HepG2 (cell line): ENCODE measurements around the gene MPZ. TPM values are rescaled to one million over a fixed set of nuclear protein-coding genes. Genes with fewer than 3 reads are reported as not detected.
"Not testable (repeated sequence)": the region's sequence is repeated elsewhere in the genome, so short reads cannot be mapped to it uniquely, and the experiment has no call there.

Experiments used
- ATAC-seq: fragments of 200-7000 bp; cut with Tn5 transposase; 3 replicates; pipeline ENCODE4 v1.9.1; 2020; ENCODE audit warnings: mild to moderate bottlenecking, moderate library complexity
- BruUV-seq: library from RNA; stranded (reverse); fragments of 400-500 nt; replicated peaks from 2 replicates; lab custom pipeline; 2021; lab: Mats Ljungman, UMichigan
- CTCF ChIA-PET: fragments of 300-600 bp; formaldehyde crosslinking; extraction: SDS; loops from one replicate; lab custom pipeline; 2021; ENCODE audit warnings: low total read pairs, inconsistent platforms, low intra/inter-chr PET ratio; lab: Yijun Ruan, JAX
- POLR2A ChIA-PET: fragments of 350-600 bp; sonication (Branson Sonifier 250); formaldehyde crosslinking; loops from one replicate; lab custom pipeline; 2020; ENCODE audit warnings: antibody characterized with exemption, inconsistent platforms; lab: Yijun Ruan, JAX
- DNase-seq: peaks from one replicate; pipeline ENCODE4 v3.0.0-alpha.2; 2015; ENCODE audit warnings: low spot score
- FAIRE-seq: peaks from 3 replicates; lab custom pipeline; 2011; peaks lifted over from hg19 to GRCh38; lab: Jason Lieb, UNC
- H2AFZ ChIP-seq: one replicate; pipeline ENCODE4 v1.6.1; 2011; ENCODE audit warnings: low read length, inconsistent platforms
- H3K27ac ChIP-seq: fragments of 300-600 bp; 3 replicates; pipeline ENCODE4 v1.8.0; 2011; ENCODE audit warnings: mixed run types, mild to moderate bottlenecking, mixed read lengths, low read length, inconsistent platforms; ENCODE audit not compliant: insufficient read depth; ENCODE audit errors: extremely low read length
- H3K27me3 ChIP-seq, 2 experiments: fragments of 200-600 bp in 1 of 2; 2 replicates in 1 of 2; 3 replicates in 1 of 2; pipeline versions ENCODE4 v1.6.0 to v1.8.0; 2011; ENCODE audit warnings: low read length in 2 of 2, mild to moderate bottlenecking in 2 of 2, moderate library complexity in 2 of 2, inconsistent platforms in 1 of 2; ENCODE audit not compliant: insufficient read depth in 2 of 2, control insufficient read depth in 1 of 2
- H3K36me3 ChIP-seq, 2 experiments: fragments of 200-600 bp in 1 of 2; replicated peaks in 1 of 2; 2 replicates in 1 of 2; 3 replicates in 1 of 2; pipeline versions ENCODE4 v1.5.1 to v1.8.0; 2011; ENCODE audit warnings: low read length in 2 of 2, inconsistent platforms in 1 of 2; ENCODE audit not compliant: insufficient read depth in 2 of 2, control insufficient read depth in 1 of 2
- H3K4me1 ChIP-seq: 2 replicates; pipeline ENCODE4 v1.5.1; 2012; ENCODE audit warnings: low read length, inconsistent platforms; ENCODE audit not compliant: insufficient read depth
- H3K4me2 ChIP-seq: 2 replicates; pipeline ENCODE4 v1.6.0; 2011; ENCODE audit warnings: low read depth, low read length, inconsistent platforms
- H3K4me3 ChIP-seq, 3 experiments: fragments of 200-600 bp in 1 of 3; sonication (generic), shearing (Covaris generic) in 1 of 3; replicated peaks in 1 of 3; 2 replicates each; pipeline ENCODE4 v1.5.1; 2011 to 2016; ENCODE audit warnings: low read length in 3 of 3, inconsistent platforms in 2 of 3, low read depth in 2 of 3, mild to moderate bottlenecking in 2 of 3, control low read depth in 1 of 3, mixed read lengths in 1 of 3; ENCODE audit not compliant: insufficient read depth in 1 of 3
- H3K79me2 ChIP-seq: one replicate; pipeline ENCODE4 v1.6.1; 2011; ENCODE audit warnings: low read length, inconsistent platforms; ENCODE audit not compliant: insufficient read depth
- H3K9ac ChIP-seq: 2 replicates; pipeline ENCODE4 v1.6.0; 2011; ENCODE audit warnings: mild to moderate bottlenecking, low read depth, low read length, inconsistent platforms; ENCODE audit not compliant: insufficient read depth
- H3K9me3 ChIP-seq: 2 replicates; pipeline ENCODE4 v1.5.1; 2012; ENCODE audit warnings: mild to moderate bottlenecking, low read length
- H4K20me1 ChIP-seq: 2 replicates; pipeline ENCODE4 v1.6.0; 2011; ENCODE audit warnings: inconsistent platforms, mild to moderate bottlenecking, low read length, moderate library complexity; ENCODE audit not compliant: insufficient read depth
- ARID5B ChIP-seq: IDR thresholded peaks from 2 replicates; pipeline ENCODE4 v1.4.0; 2020; ENCODE audit warnings: mild to moderate bottlenecking, missing genetic modification reagents
- BCL6 ChIP-seq: IDR thresholded peaks from 2 replicates; pipeline ENCODE4 v1.6.1; 2016; ENCODE audit warnings: missing genetic modification reagents, missing compliant biosample characterization
- CEBPG ChIP-seq: IDR thresholded peaks from 2 replicates; pipeline ENCODE4 v1.6.1; 2016
- FOSL2 ChIP-seq: sonication (generic); formaldehyde crosslinking; IDR thresholded peaks from 2 replicates; pipeline ENCODE4 v1.4.0; 2020; ENCODE audit warnings: missing genetic modification reagents
- GATAD2A ChIP-seq: IDR thresholded peaks from 2 replicates; pipeline ENCODE4 v1.6.1; 2016
- HMG20A ChIP-seq: IDR thresholded peaks from 2 replicates; pipeline ENCODE4 v1.6.1; 2016; ENCODE audit warnings: borderline replicate concordance
- HNF4A ChIP-seq: sonication (generic); formaldehyde crosslinking; IDR thresholded peaks from 2 replicates; pipeline ENCODE4 v1.4.0; 2020; ENCODE audit warnings: missing genetic modification reagents
- HNF4G ChIP-seq, 2 experiments: sonication (generic) in 1 of 2; formaldehyde crosslinking in 1 of 2; IDR thresholded peaks; 2 replicates each; pipeline versions ENCODE4 v1.4.0 to v1.6.1; 2011 to 2020; ENCODE audit warnings: borderline replicate concordance in 2 of 2, low read depth in 2 of 2, mild to moderate bottlenecking in 2 of 2, low read length in 1 of 2, missing genetic modification reagents in 1 of 2, moderate library complexity in 1 of 2
- NCOR1 ChIP-seq: fragments of 200-600 bp; sonication (generic); IDR thresholded peaks from 2 replicates; pipeline ENCODE4 v1.7.0; 2017; ENCODE audit warnings: antibody characterized with exemption, low read length, borderline replicate concordance
- NR2F1 ChIP-seq, 2 experiments: fragments of 450-650 bp in 1 of 2; formaldehyde crosslinking in 1 of 2; IDR thresholded peaks; 2 replicates each; pipeline versions ENCODE4 v1.5.0 to v1.6.1; 2016 to 2020; ENCODE audit warnings: mild to moderate bottlenecking in 1 of 2, missing compliant biosample characterization in 1 of 2, missing genetic modification reagents in 1 of 2, moderate library complexity in 1 of 2
- NR2F6 ChIP-seq, 2 experiments: IDR thresholded peaks; 2 replicates each; pipeline ENCODE4 v1.6.1; 2016; ENCODE audit warnings: antibody characterized with exemption in 1 of 2, mild to moderate bottlenecking in 1 of 2
- RARA ChIP-seq: IDR thresholded peaks from 2 replicates; pipeline ENCODE4 v1.6.1; 2016; ENCODE audit warnings: missing genetic modification reagents, missing compliant biosample characterization
- RXRB ChIP-seq: IDR thresholded peaks from 2 replicates; pipeline ENCODE4 v1.6.1; 2016; ENCODE audit warnings: borderline replicate concordance, missing genetic modification reagents, missing compliant biosample characterization
- SKI ChIP-seq: fragments of 450-650 bp; IDR thresholded peaks from one replicate; pipeline ENCODE4 v1.6.1; 2018; ENCODE audit warnings: mild to moderate bottlenecking; ENCODE audit not compliant: partially characterized antibody
- SOX6 ChIP-seq, 2 experiments: fragments of 450-650 bp in 1 of 2; sonication (generic) in 1 of 2; formaldehyde crosslinking in 1 of 2; IDR thresholded peaks; 2 replicates each; pipeline versions ENCODE4 v1.4.0 to v1.6.1; 2017 to 2020; ENCODE audit warnings: antibody characterized with exemption in 1 of 2, mild to moderate bottlenecking in 1 of 2, missing genetic modification reagents in 1 of 2
- TCF7 ChIP-seq: sonication (generic); IDR thresholded peaks from 2 replicates; pipeline ENCODE4 v1.6.1; 2016; ENCODE audit warnings: antibody characterized with exemption, low read depth
- TRIM24 ChIP-seq: sonication (generic); formaldehyde crosslinking; IDR thresholded peaks from 2 replicates; pipeline ENCODE4 v1.8.0; 2022; ENCODE audit warnings: mild to moderate bottlenecking, missing genetic modification reagents
- ZMYM4 ChIP-seq: sonication (generic); formaldehyde crosslinking; IDR thresholded peaks from 2 replicates; pipeline ENCODE4 v1.8.1; 2023; ENCODE audit warnings: mild to moderate bottlenecking, missing genetic modification reagents
- WGBS: methylation state at CpG from one replicate; pipeline ENCODE4 v1.1.6; 2017; ENCODE audit warnings: low lambda C conversion rate; 5-methylcytosine and 5-hydroxymethylcytosine counted together
- in situ Hi-C: cut with HindIII; loops from 2 replicates; pipeline ENCODE4 v1.10.0; 2017; ENCODE audit warnings: low pct_unique_long_range_greater_than_20kb; ENCODE audit not compliant: extremely low pct_ligation_motif_present
- intact Hi-C: fragments of 100-400 bp; cut with micrococcal nuclease; formaldehyde crosslinking; loops from one replicate; pipeline ENCODE4 v1.10.0; 2022; ENCODE audit not compliant: unreplicated experiment
- polyA plus RNA-seq, 8 experiments: library from polyadenylated mRNA; depleted of rRNA in 3 of 8; stranded (reverse) in 7 of 8; unstranded in 1 of 8; fragments of >200 nt; fragmentation: Illumina TruSeq in 4 of 8; extraction: Trizol in 4 of 8; gene quantifications; 2 replicates each; pipeline versions ENCODE4 v1.2.1 to v1.2.3, GENCODE V29; 2011 to 2016; ENCODE audit warnings: low read depth in 4 of 8, missing spikeins in 1 of 8, mixed read lengths in 1 of 8; ENCODE audit not compliant: insufficient read depth in 1 of 8
- total RNA-seq, 5 experiments: library from RNA; depleted of rRNA; stranded (reverse); fragments of >200 nt; fragmentation: Illumina TruSeq; extraction: Trizol; gene quantifications; 2 replicates each; pipeline ENCODE4 v1.2.3, GENCODE V29; 2016; ENCODE audit warnings: low read depth in 1 of 5
- TF ChIP-seq, protein P1 (sequence below), 2 experiments: fragments of 450-650 bp in 1 of 2; sonication (generic) in 1 of 2; formaldehyde crosslinking; IDR thresholded peaks; 2 replicates each; pipeline versions ENCODE4 v1.5.0 to v1.8.0; 2020 to 2022; ENCODE audit warnings: mild to moderate bottlenecking in 1 of 2, missing genetic modification reagents in 1 of 2

Gene MPZ
- total and polyA plus RNA-seq, 2 of the 13 experiments (the other 11 are each of a cell fraction or from before 2014, with no cell fraction given), result 18.3 to 24.6 TPM

GRCh38 chr1:161255302-161255701, 54.5 kb downstream of the MPZ start:
- H3K79me2 ChIP-seq; intact Hi-C loops; BruUV-seq; ATAC-seq; H3K27ac ChIP-seq; H3K36me3 ChIP-seq; in situ Hi-C loops; H3K4me3 ChIP-seq; H3K9ac ChIP-seq; H4K20me1 ChIP-seq; DNase-seq; POLR2A ChIA-PET; H2AFZ ChIP-seq; CTCF ChIA-PET; TF ChIP-seq NR2F6 (IDR thresholded peaks at IDR 0.05); SOX6 (IDR thresholded peaks at IDR 0.05); HNF4G (CRISPR knock-in tag; IDR thresholded peaks at IDR 0.05; ENCODE audit: borderline replicate concordance, low read depth): not testable (repeated sequence)
- peaks cover 0 to 16% of the 10 kb centered on the region in 2 experiments; a peak in 3 of 5 replicates for H3K27me3 ChIP-seq
- H3K4me2 ChIP-seq, result peak overlapping the region; percentile 47
- peaks cover 52% of the 10 kb centered on the region for H3K4me1 ChIP-seq
- peak; percentile 15 for FAIRE-seq
- H3K9me3 ChIP-seq, result peaks cover 11% of the 10 kb centered on the region
- 0% methylated on average over 5 of the region's 5 CpGs for WGBS
- TF ChIP-seq HNF4A (CRISPR knock-in tag) (peak; percentile 68), FOSL2 (CRISPR knock-in tag) (0 out of 2 replicates have a peak, but pooled peaks have one; percentile 16), NR2F6 (CRISPR knock-in tag; IDR thresholded peaks at IDR 0.05) (peak; percentile 26; the same call in 1 of the 2 replicates), TCF7 (0 out of 2 replicates have a peak, but pooled peaks have one; percentile 17), HMG20A (CRISPR knock-in tag) (peak; percentile 25; the same call in 1 of the 2 replicates), NCOR1 (peak; percentile 40; the same call in 1 of the 2 replicates), GATAD2A (CRISPR knock-in tag) (peak; percentile 76), CEBPG (peak; percentile 77), BCL6 (peak; percentile 60; the same call in 1 of the 2 replicates), RXRB (CRISPR knock-in tag) (peak; percentile 63), ZMYM4 (CRISPR knock-in tag) (peak; percentile 36; the same call in 1 of the 2 replicates), ARID5B (CRISPR knock-in tag) (peak; percentile 41; the same call in 1 of the 2 replicates), SKI (peak; percentile 52), RARA (peak; percentile 89), SOX6 (CRISPR knock-in tag; IDR thresholded peaks at IDR 0.05) (0 out of 2 replicates have a peak, but pooled peaks have one; percentile 27), HNF4G (IDR thresholded peaks at IDR 0.05; ENCODE audit: borderline replicate concordance, low read depth, low read length) (0 out of 2 replicates have a peak, but pooled peaks have one; percentile 22), TRIM24 (CRISPR knock-in tag) (0 out of 2 replicates have a peak, but pooled peaks have one; percentile 52), NR2F1 (CRISPR knock-in tag; IDR thresholded peaks at IDR 0.05) (0 out of 4 replicates have a peak, but pooled peaks of 1 of the 2 experiments have one; percentile 25)
- TF ChIP-seq, protein P1, sequence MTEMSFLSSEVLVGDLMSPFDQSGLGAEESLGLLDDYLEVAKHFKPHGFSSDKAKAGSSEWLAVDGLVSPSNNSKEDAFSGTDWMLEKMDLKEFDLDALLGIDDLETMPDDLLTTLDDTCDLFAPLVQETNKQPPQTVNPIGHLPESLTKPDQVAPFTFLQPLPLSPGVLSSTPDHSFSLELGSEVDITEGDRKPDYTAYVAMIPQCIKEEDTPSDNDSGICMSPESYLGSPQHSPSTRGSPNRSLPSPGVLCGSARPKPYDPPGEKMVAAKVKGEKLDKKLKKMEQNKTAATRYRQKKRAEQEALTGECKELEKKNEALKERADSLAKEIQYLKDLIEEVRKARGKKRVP (CRISPR knock-in tag; IDR thresholded peaks at IDR 0.05), result peak in 1 of 2 experiments; percentile 63; a peak in 2 of 4 replicates
